Sigmoid colon (tissue), 7 donors: ENCODE measurements around the gene CYP2C19. TPM values are rescaled to one million over a fixed set of nuclear protein-coding genes. Genes with fewer than 3 reads are reported as not detected.
"Not testable (repeated sequence)": the region's sequence is repeated elsewhere in the genome, so short reads cannot be mapped to it uniquely, and the experiment has no call there.

Experiments used
- DNase-seq: peaks from one replicate; pipeline ENCODE4 v3.0.0-alpha.2; 2019
- H3K27ac ChIP-seq, 4 donors: fragments of 200-600 bp; sonication (generic); one replicate each; pipeline ENCODE4 v1.5.1; 2016 to 2019; ENCODE audit warnings: mild to moderate bottlenecking in 1 of 4
- H3K27me3 ChIP-seq, 3 donors: fragments of 200-600 bp; sonication (generic); one replicate each; pipeline ENCODE4 v1.5.1; 2019; ENCODE audit warnings: mild to moderate bottlenecking in 1 of 3
- H3K36me3 ChIP-seq, 4 donors: fragments of 200-600 bp; sonication (generic); one replicate each; pipeline ENCODE4 v1.5.1; 2016 to 2019
- H3K4me1 ChIP-seq, 4 donors: fragments of 200-600 bp; sonication (generic); one replicate each; pipeline ENCODE4 v1.5.1; 2017 to 2019
- H3K4me3 ChIP-seq, 4 donors: fragments of 200-600 bp; sonication (generic); one replicate each; pipeline ENCODE4 v1.5.1; 2017 to 2019; ENCODE audit warnings: mild to moderate bottlenecking in 2 of 4, moderate library complexity in 1 of 4
- H3K9me3 ChIP-seq, 4 donors: fragments of 200-600 bp in 3 of 4; sonication (generic) in 3 of 4; one replicate each; pipeline versions ENCODE4 v1.5.1 to v1.6.1; 2013 to 2019
- CTCF ChIP-seq, 4 experiments: fragments of 450-650 bp in 3 of 4; fragments of 200-600 bp in 1 of 4; IDR thresholded peaks; one replicate each; pipeline ENCODE4 v1.5.1; 2016 to 2019; ENCODE audit warnings: antibody characterized with exemption in 4 of 4, mild to moderate bottlenecking in 3 of 4, moderate library complexity in 2 of 4
- EP300 ChIP-seq, 4 donors: sonication (generic); formaldehyde crosslinking; IDR thresholded peaks; one replicate each; pipeline ENCODE4 v1.6.1; 2017; ENCODE audit warnings: antibody characterized with exemption in 4 of 4
- POLR2A ChIP-seq, 2 donors: fragments of 450-650 bp; IDR thresholded peaks; one replicate each; pipeline ENCODE4 v1.6.1; 2016; ENCODE audit warnings: antibody characterized with exemption in 2 of 2, mild to moderate bottlenecking in 2 of 2, moderate library complexity in 2 of 2
- POLR2AphosphoS5 ChIP-seq, 4 donors: sonication (generic); formaldehyde crosslinking; IDR thresholded peaks; one replicate each; pipeline ENCODE4 v1.6.1; 2017; ENCODE audit warnings: antibody characterized with exemption in 4 of 4
- WGBS, 2 donors: extraction: QIAGEN DNeasy Blood & Tissue Kit; methylation state at CpG; one replicate each; pipeline ENCODE4 v1.1.7; 2013; 5-methylcytosine and 5-hydroxymethylcytosine counted together
- intact Hi-C: fragments of 100-400 bp; cut with DNase I; formaldehyde crosslinking; loops from one replicate; pipeline ENCODE4 v1.15.1; 2023
- polyA plus RNA-seq, 3 donors: library from polyadenylated mRNA; stranded (reverse); fragments of 200-250 nt; gene quantifications; one replicate each; pipeline ENCODE4 v1.2.3, GENCODE V29; 2013
- total RNA-seq, 4 donors: library from RNA; depleted of rRNA; stranded (reverse); fragments of >200 nt; gene quantifications; one replicate each; pipeline ENCODE4 v1.1.0, GENCODE V29; 2016
- donor health status: healthy with polysubstance abuse.
- donor health status: Bipolar disorder and iron deficiency.
- donor health status: healthy.

The CYP2C19 gene
- total and polyA plus RNA-seq, 7 donors: 0.19 TPM; not detected in 6

GRCh38 chr10:94784256-94784655 lies 21.8 kb downstream of the CYP2C19 start:
- Histone ChIP-seq H3K36me3 (no peaks in the 10 kb centered on the region), H3K27ac (no peak overlapping the region), H3K4me3 (no peak overlapping the region), H3K4me1 (no peaks in the 10 kb centered on the region), H3K27me3 (no peaks in the 10 kb centered on the region), H3K9me3 (no peaks in the 10 kb centered on the region)
- no peak for DNase-seq
- intact Hi-C loops: no loop called here
- TF ChIP-seq POLR2A (IDR thresholded peaks at IDR 0.05): no peak
- TF ChIP-seq POLR2AphosphoS5 (IDR thresholded peaks at IDR 0.05): no peak
- no peak for TF ChIP-seq CTCF (IDR thresholded peaks at IDR 0.05)
- no peak for TF ChIP-seq EP300 (IDR thresholded peaks at IDR 0.05)

DNA sequence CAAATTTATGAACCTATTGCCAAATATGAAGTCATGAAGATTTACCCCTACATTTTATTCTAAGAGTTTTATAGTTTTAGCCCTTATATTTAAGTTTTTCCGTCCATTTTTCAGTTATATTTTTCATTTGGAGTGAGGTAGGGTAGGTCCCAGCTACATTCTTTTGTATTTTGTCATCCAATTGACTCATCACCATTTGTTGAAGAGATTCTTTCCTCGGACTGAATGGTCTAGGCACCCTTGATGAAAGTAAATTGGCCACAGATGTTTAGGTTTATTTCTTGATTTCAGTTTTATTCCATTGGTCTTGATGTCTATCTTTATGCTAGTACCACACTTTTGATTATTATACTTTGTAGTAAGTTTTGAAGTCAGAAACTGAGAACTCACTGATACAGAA lies 22.7 kb downstream of the CYP2C19 start:
- WGBS, 2 donors: 76 to 82% methylated on average over 2 of the region's 2 CpGs
- intact Hi-C loops: no loop called here
- Histone ChIP-seq H3K27ac (no peak overlapping the region), H3K27me3 (no peaks in the 10 kb centered on the region), H3K4me1 (no peaks in the 10 kb centered on the region), H3K9me3 (peaks cover 0 to 4% (median 0%) of the 10 kb centered on the region in 4 donors), H3K4me3 (no peak overlapping the region), H3K36me3 (no peaks in the 10 kb centered on the region)
- no peak for DNase-seq
- TF ChIP-seq POLR2A (IDR thresholded peaks at IDR 0.05): no peak
- no peak for TF ChIP-seq EP300 (IDR thresholded peaks at IDR 0.05)
- TF ChIP-seq CTCF (IDR thresholded peaks at IDR 0.05): no peak
- no peak for TF ChIP-seq POLR2AphosphoS5 (IDR thresholded peaks at IDR 0.05)

DNA sequence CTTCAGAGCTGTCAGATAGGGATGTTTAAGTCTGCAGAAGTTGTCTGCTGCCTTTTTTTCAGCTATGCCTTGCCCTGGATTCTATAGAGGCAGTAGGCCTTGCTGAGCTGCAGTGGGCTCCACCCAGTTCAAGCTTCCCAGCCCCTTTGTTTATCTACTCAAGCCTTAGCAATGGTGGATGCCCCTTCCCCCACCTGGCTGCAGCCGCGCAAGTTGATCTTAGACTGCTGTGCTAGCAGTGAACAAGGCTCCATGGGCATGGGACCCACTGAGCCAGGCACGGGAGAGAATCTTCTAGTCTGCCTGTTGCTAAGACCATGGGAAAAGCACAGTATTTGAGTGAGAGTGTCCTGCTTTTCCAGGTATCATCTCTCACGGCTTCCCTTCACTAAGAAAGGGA lies 38.1 kb downstream of the CYP2C19 start:
- H3K36me3 ChIP-seq, H3K4me3 ChIP-seq, DNase-seq, intact Hi-C loops, H3K27me3 ChIP-seq, H3K4me1 ChIP-seq, H3K9me3 ChIP-seq, H3K27ac ChIP-seq: not testable (repeated sequence)
- 89 to 91% methylated on average over 4 of the region's 4 CpGs for WGBS, 2 donors

DNA sequence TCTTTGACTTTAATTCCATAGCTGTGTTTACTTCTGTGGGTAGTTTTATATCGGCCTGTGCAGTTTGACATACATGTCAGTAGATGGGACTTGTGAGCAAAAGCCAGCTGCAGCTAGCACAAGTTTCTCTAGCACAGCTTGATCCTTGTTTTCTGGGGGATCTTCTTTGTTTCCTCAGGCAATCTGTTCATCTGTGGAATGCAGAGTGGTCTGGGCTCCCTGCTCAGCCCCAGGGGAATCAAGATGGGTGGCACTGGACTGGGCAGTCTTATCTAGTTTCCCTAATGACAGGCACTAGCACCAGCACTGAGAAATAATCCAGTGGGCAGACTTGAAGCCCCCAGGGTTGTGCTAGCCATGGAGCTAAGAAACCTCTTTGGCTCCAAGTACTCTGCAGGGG lies 40.8 kb downstream of the CYP2C19 start:
- DNase-seq: no peak
- intact Hi-C loops: no loop called here
- no peak for TF ChIP-seq CTCF (IDR thresholded peaks at IDR 0.05)
- TF ChIP-seq POLR2A (IDR thresholded peaks at IDR 0.05): no peak
- no peak for TF ChIP-seq POLR2AphosphoS5 (IDR thresholded peaks at IDR 0.05)
- no peak for TF ChIP-seq EP300 (IDR thresholded peaks at IDR 0.05)
- Histone ChIP-seq H3K27me3 (no peaks in the 10 kb centered on the region), H3K4me1 (no peaks in the 10 kb centered on the region), H3K9me3 (no peaks in the 10 kb centered on the region), H3K27ac (no peak overlapping the region), H3K36me3 (no peaks in the 10 kb centered on the region), H3K4me3 (no peak overlapping the region)
- 73 to 84% methylated on average over 1 of the region's 1 CpG for WGBS, 2 donors

DNA sequence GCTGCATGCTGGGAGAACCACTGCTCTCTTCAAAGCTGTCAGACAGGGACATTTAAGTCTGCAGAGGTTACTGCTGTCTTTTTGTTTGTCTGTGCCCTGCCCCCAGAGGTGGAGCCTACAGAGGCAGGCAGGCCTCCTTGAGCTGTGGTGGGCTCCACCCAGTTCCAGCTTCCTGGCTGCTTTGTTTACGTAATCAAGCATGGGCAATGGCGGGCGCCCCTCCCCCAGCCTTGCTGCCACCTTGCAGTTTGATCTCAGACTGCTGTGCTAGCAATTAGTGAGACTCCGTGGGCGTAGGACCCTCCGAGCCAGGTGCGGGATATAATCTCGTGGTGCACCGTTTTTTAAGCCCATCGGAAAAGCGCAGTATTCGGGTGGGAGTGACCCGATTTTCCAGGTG lies 67.5 kb downstream of the CYP2C19 start:
- H3K9me3 ChIP-seq, H3K27ac ChIP-seq, H3K4me1 ChIP-seq, intact Hi-C loops, H3K4me3 ChIP-seq, DNase-seq, H3K27me3 ChIP-seq, H3K36me3 ChIP-seq: not testable (repeated sequence)
- WGBS, 2 donors: 92 to 95% methylated on average over 10 to 12 of the region's 13 CpGs

- intact Hi-C loops: no loop called here
- Histone ChIP-seq H3K9me3 (no peaks in the 10 kb centered on the region), H3K4me3 (no peak overlapping the region), H3K27me3 (no peaks in the 10 kb centered on the region), H3K4me1 (no peaks in the 10 kb centered on the region), H3K27ac (no peak overlapping the region), H3K36me3 (no peaks in the 10 kb centered on the region)
- no peak for TF ChIP-seq POLR2A (IDR thresholded peaks at IDR 0.05)
- TF ChIP-seq CTCF (IDR thresholded peaks at IDR 0.05): no peak
- no peak for TF ChIP-seq EP300 (IDR thresholded peaks at IDR 0.05)
- WGBS, 2 donors: 33 to 83% methylated on average over 1 of the region's 1 CpG
- DNase-seq: no peak
Measured at GRCh38 chr10:94846204-94846603, 83.7 kb downstream of the CYP2C19 start.
